ENCODE results near the gene MTM1. TPM values are rescaled to one million over a fixed set of nuclear protein-coding genes. Genes with fewer than 3 reads are reported as not detected.

The MTM1 gene
- total and polyA plus RNA-seq, 2 experiments from 2014 or later = 8.1 to 8.9 TPM

DNA sequence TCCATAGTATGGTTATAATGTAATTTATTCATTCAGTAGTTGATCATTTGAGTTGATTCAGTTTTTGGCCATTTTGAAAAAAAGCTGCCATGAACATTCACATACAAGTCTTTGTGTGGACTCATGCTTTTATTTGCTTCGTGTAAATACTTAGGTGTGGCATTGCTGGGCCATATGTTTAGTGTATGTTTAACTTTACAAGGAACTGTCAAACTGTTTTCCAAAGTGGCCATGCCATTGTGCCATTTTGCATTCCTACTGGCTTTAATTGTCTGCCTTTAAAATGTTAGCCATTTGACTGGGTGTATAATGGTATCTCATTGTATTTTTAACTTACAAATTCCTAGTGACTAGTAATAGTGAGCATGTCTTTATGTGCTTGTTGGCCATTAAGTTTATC lies 8.8 kb downstream of the MTM1 start:
- in situ Hi-C loops (cut with MboI) = loop anchor here (25.0 kb wide), 1 partner anchor 615 kb away; no protein-coding TSS in a partner anchor
- H3K9me3 ChIP-seq (ENCODE audit: low read depth) = no peaks in the 10 kb centered on the region
- peaks cover 88% of the 10 kb centered on the region for H3K79me2 ChIP-seq (ENCODE audit: insufficient read depth)

DNA sequence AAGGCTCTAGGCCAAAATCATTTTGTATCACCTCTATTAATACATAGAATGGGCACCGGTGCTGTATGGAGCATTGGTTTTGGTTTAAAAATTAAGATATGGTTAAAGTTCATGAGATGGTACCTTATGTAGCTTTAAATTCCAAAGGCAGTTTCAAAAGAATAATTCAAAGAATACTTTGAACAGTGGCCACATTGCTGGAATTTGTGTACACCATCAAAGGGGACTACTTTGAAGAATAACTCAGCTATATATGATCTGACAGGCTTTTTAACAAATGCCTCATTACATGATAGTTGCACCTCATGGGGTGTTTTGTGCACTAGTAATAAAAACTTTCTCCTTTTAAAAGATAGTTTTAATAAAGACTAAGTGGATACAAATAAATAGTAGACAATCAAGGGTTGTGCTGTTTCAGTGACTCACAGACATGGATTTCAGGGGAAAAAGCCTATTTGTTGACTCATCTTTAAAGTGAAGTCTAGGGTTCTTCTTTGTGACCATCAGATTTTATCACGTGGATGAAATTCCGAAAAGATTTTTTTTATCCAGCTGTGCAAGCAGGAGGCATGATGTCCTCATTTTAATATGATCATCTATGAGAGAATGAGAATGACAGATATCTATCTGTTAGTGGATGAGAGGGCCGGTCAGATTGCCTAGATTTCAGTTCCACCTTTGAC lies 12.8 kb downstream of the MTM1 start:
- H3K4me2 ChIP-seq (ENCODE audit: unreplicated experiment) = peak overlapping the region; percentile 81
- peak overlapping the region; percentile 61 for H3K27ac ChIP-seq
- 0 out of 2 replicates have a peak overlapping the region, but pooled peaks have one; percentile 23 for H3K9ac ChIP-seq
- peak; percentile 75 for DNase-seq
- H3K9me2 ChIP-seq (ENCODE audit: insufficient read depth) = no peaks in the 10 kb centered on the region
- peaks cover 56% of the 10 kb centered on the region for H3K79me2 ChIP-seq (ENCODE audit: insufficient read depth)
- 31 to 32% methylated on average over 4 of the region's 4 CpGs for WGBS, 2 experiments (ENCODE audit: low coverage in 1 of 2, low lambda C conversion rate in 2 of 2, missing lambda C conversion rate in 2 of 2)
- in situ Hi-C loops (cut with MboI) = loop anchor here (25.0 kb wide), 1 partner anchor 619 kb away; no protein-coding TSS in a partner anchor
- TF ChIP-seq EZH2 (IDR thresholded peaks at IDR 0.05; ENCODE audit: insufficient read depth, poor library complexity, severe bottlenecking) (no peak), EZH2phosphoT487 (IDR thresholded peaks at IDR 0.05; ENCODE audit: insufficient read depth, low read depth) (no peak)
- no peaks in the 10 kb centered on the region for H3K36me3 ChIP-seq (ENCODE audit: low read depth)
- H3K4me3 ChIP-seq = peak overlapping the region; percentile 48
- peaks cover 16% of the 10 kb centered on the region for H3K4me1 ChIP-seq (ENCODE audit: insufficient read depth)
- no peaks in the 10 kb centered on the region for H3K27me3 ChIP-seq (replicated peaks; ENCODE audit: insufficient read depth)
- no peaks in the 10 kb centered on the region for H4K20me1 ChIP-seq (ENCODE audit: insufficient read depth)
- peaks cover 20% of the 10 kb centered on the region for H3F3A ChIP-seq (ENCODE audit: insufficient read depth)
- no peaks in the 10 kb centered on the region for H3K9me3 ChIP-seq (ENCODE audit: low read depth)
- H2AFZ ChIP-seq = no peak overlapping the region

More for the DNA sequence above, 8.8 kb downstream of the MTM1 start:
- Histone ChIP-seq H3K36me3 (ENCODE audit: low read depth) (no peaks in the 10 kb centered on the region), H2AFZ (no peak overlapping the region), H3K9me2 (ENCODE audit: insufficient read depth) (no peaks in the 10 kb centered on the region), H3K27me3 (replicated peaks; ENCODE audit: insufficient read depth) (no peaks in the 10 kb centered on the region), H3K4me2 (ENCODE audit: unreplicated experiment) (no peak overlapping the region), H3K4me3 (no peak overlapping the region), H3K9ac (no peak overlapping the region), H3F3A (ENCODE audit: insufficient read depth) (peaks cover 16% of the 10 kb centered on the region), H3K4me1 (ENCODE audit: insufficient read depth) (peaks cover 29% of the 10 kb centered on the region), H4K20me1 (ENCODE audit: insufficient read depth) (no peaks in the 10 kb centered on the region), H3K27ac (no peak overlapping the region)
- no peak for TF ChIP-seq EZH2phosphoT487 (IDR thresholded peaks at IDR 0.05; ENCODE audit: insufficient read depth, low read depth)
- TF ChIP-seq EZH2 (IDR thresholded peaks at IDR 0.05; ENCODE audit: insufficient read depth, poor library complexity, severe bottlenecking) = no peak
- 88 to 92% methylated on average over 1 of the region's 1 CpG for WGBS, 2 experiments (ENCODE audit: low coverage in 1 of 2, low lambda C conversion rate in 2 of 2, missing lambda C conversion rate in 2 of 2)
- DNase-seq = no peak

DNA sequence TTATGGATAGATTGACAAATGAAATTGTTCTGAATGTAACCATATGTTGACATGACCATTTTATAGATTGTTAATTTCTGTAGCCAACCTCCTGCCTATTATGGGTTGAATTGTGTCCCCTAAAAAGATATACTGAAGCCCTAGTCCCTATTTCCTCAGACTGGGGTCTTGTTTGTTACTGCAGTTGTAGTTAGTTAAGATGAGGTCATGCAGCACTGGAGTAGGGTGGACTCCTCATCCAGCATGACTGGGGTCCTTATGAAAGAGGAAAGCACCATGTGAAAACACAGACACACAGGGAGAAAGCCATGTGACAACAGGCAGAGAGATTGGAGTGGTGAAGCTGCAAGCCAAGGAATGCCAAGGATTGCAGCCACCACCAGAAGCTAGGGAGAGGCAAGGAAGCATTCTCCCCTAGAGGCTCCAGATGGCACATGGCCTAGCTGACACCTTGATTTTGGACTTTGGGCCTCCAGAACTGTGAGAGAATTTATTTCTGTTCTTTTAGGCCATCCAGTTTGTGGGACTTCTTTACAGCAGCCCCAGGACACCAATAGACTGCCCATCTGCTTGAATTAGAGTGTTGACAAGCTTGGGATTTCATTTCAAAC lies 14.0 kb downstream of the MTM1 start:
- Histone ChIP-seq H3K9me2 (ENCODE audit: insufficient read depth) (no peaks in the 10 kb centered on the region), H3K27me3 (replicated peaks; ENCODE audit: insufficient read depth) (no peaks in the 10 kb centered on the region), H2AFZ (no peak overlapping the region), H3K4me2 (ENCODE audit: unreplicated experiment) (no peak overlapping the region), H3K9ac (no peak overlapping the region), H3K36me3 (ENCODE audit: low read depth) (no peaks in the 10 kb centered on the region), H4K20me1 (ENCODE audit: insufficient read depth) (no peaks in the 10 kb centered on the region), H3K4me3 (no peak overlapping the region), H3K79me2 (ENCODE audit: insufficient read depth) (peaks cover 54% of the 10 kb centered on the region), H3K27ac (0 out of 2 replicates have a peak overlapping the region, but pooled peaks have one; percentile 61), H3K9me3 (ENCODE audit: low read depth) (no peaks in the 10 kb centered on the region), H3F3A (ENCODE audit: insufficient read depth) (peaks cover 20% of the 10 kb centered on the region), H3K4me1 (ENCODE audit: insufficient read depth) (peaks cover 15% of the 10 kb centered on the region)
- DNase-seq = peak; percentile 0
- no peak for TF ChIP-seq EZH2phosphoT487 (IDR thresholded peaks at IDR 0.05; ENCODE audit: insufficient read depth, low read depth)
- TF ChIP-seq EZH2 (IDR thresholded peaks at IDR 0.05; ENCODE audit: insufficient read depth, poor library complexity, severe bottlenecking) = no peak
- in situ Hi-C loops (cut with MboI) = loop anchor here (25.0 kb wide), 1 partner anchor 620 kb away; no protein-coding TSS in a partner anchor

DNA sequence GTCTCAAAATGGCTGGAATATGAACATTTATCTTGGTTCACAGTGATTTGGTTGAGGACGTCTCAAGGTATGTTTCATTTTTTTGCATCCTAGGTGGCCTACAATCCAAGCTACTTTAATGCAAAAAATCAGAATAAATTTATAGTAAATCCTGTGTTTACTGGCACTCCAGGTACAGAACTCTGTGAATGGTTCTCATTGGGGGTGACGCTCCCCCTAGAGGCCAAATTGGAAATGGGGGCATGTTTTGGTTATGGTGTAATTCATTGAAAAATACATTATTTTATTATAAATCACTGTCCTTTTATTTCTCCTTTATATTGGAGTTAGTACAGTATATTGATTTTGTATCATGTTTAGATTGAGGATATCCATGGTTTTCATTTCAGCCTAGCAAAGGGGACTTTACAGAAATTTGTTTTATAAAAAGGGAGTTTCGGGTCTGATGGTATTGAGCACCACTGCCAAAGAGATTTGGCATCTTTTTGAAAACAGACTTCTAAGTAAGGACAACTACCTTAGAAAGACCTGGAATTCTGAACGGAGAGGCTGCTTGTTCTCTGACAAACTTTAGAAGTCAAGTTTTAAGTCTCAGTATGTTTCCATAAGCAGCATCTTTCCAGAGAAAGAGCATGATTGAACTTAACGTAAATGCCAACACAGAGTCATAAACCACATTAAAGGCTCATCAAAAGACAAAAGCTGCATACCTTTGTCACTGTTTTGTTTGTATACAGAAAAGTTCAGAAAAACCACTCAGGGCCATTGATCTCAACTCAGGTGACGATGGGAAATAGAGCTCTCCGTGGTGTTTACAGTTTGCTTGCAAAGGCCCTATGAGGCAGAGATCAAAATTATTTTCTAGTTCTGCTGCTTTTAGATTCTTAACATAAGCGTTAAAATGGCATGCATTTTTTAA lies 19.4 kb downstream of the MTM1 start:
- no peaks in the 10 kb centered on the region for H3K27me3 ChIP-seq (replicated peaks; ENCODE audit: insufficient read depth)
- H3K27ac ChIP-seq = no peak overlapping the region

More for the DNA sequence above, 19.4 kb downstream of the MTM1 start:
- Histone ChIP-seq H3K36me3 (ENCODE audit: low read depth) (no peaks in the 10 kb centered on the region), H3K4me3 (no peak overlapping the region), H3K9ac (no peak overlapping the region), H3K79me2 (ENCODE audit: insufficient read depth) (peaks cover 21% of the 10 kb centered on the region), H2AFZ (no peak overlapping the region), H3K9me2 (ENCODE audit: insufficient read depth) (no peaks in the 10 kb centered on the region), H3F3A (ENCODE audit: insufficient read depth) (no peaks in the 10 kb centered on the region), H4K20me1 (ENCODE audit: insufficient read depth) (no peaks in the 10 kb centered on the region), H3K4me2 (ENCODE audit: unreplicated experiment) (no peak overlapping the region), H3K4me1 (ENCODE audit: insufficient read depth) (no peaks in the 10 kb centered on the region), H3K9me3 (ENCODE audit: low read depth) (no peaks in the 10 kb centered on the region)
- WGBS, 2 experiments (ENCODE audit: low coverage in 1 of 2, low lambda C conversion rate in 2 of 2, missing lambda C conversion rate in 2 of 2) = 65 to 69% methylated on average over 8 of the region's 8 CpGs
- TF ChIP-seq EZH2 (IDR thresholded peaks at IDR 0.05; ENCODE audit: insufficient read depth, poor library complexity, severe bottlenecking) = no peak
- no peak for TF ChIP-seq EZH2phosphoT487 (IDR thresholded peaks at IDR 0.05; ENCODE audit: insufficient read depth, low read depth)
- DNase-seq = peak; percentile 25
- in situ Hi-C loops (cut with MboI) = loop anchor here (25.0 kb wide), 1 partner anchor 626 kb away; no protein-coding TSS in a partner anchor

Measured in GM23248 (cell line).